Panc1 (cell line): ENCODE data around the gene FAM53B. TPM values are rescaled to one million over a fixed set of nuclear protein-coding genes. Genes with fewer than 3 reads are reported as not detected.

Source experiments
- ATAC-seq: fragments of 200-7000 bp; cut with Tn5 transposase; 2 replicates; pipeline ENCODE4 v1.9.1; 2020; ENCODE audit warnings: mild to moderate bottlenecking, moderate library complexity
- BruUV-seq: library from RNA; stranded (reverse); fragments of 400-500 nt; replicated peaks from 2 replicates; lab custom pipeline; 2021; lab: Mats Ljungman, UMichigan
- CTCF ChIA-PET: fragments of 300-600 bp; sonication (Branson Sonifier 250); formaldehyde crosslinking; loops from one replicate; lab custom pipeline; 2022; ENCODE audit warnings: antibody characterized with exemption; lab: Charles Lee
- POLR2A ChIA-PET: fragments of 300-600 bp; sonication (Branson Sonifier 250); formaldehyde crosslinking; loops from one replicate; lab custom pipeline; 2022; ENCODE audit warnings: antibody characterized with exemption; lab: Charles Lee
- DNase-seq: peaks from one replicate; pipeline ENCODE4 v3.0.0-alpha.2; 2010; ENCODE audit warnings: low read depth, low spot score
- H3K27ac ChIP-seq: 2 replicates; pipeline ENCODE4 v1.5.1; 2011; ENCODE audit warnings: mild to moderate bottlenecking, low read length, inconsistent platforms
- H3K27me3 ChIP-seq: fragments of 200-500 bp; sonication (Bioruptor generic); 2 replicates; pipeline ENCODE4 v1.6.0; 2014; ENCODE audit warnings: low read length, inconsistent platforms; ENCODE audit not compliant: control insufficient read depth, insufficient read depth
- H3K36me3 ChIP-seq: fragments of 200-500 bp; sonication (Bioruptor generic); 2 replicates; pipeline ENCODE4 v1.5.1; 2014; ENCODE audit warnings: inconsistent platforms, mild to moderate bottlenecking, low read length, moderate library complexity; ENCODE audit not compliant: control insufficient read depth, insufficient read depth
- H3K4me1 ChIP-seq: 2 replicates; pipeline ENCODE4 v1.5.1; 2011; ENCODE audit warnings: inconsistent platforms, mild to moderate bottlenecking, low read length, moderate library complexity; ENCODE audit not compliant: control insufficient read depth, insufficient read depth
- H3K4me3 ChIP-seq, 2 experiments: 2 replicates each; pipeline ENCODE4 v1.5.1; 2011 to 2012; ENCODE audit warnings: low read depth in 2 of 2, low read length in 2 of 2, mild to moderate bottlenecking in 2 of 2, inconsistent platforms in 1 of 2, moderate library complexity in 1 of 2
- H3K9me3 ChIP-seq: fragments of 200-500 bp; sonication (Bioruptor generic); 2 replicates; pipeline ENCODE4 v1.5.1; 2014; ENCODE audit warnings: low read depth, mild to moderate bottlenecking, inconsistent platforms, low read length, moderate library complexity; ENCODE audit not compliant: control insufficient read depth, insufficient read depth
- CTCF ChIP-seq: fragments of 450-650 bp; IDR thresholded peaks from 2 replicates; pipeline ENCODE4 v1.5.1; 2017; ENCODE audit warnings: mild to moderate bottlenecking
- POLR2AphosphoS5 ChIP-seq: IDR thresholded peaks from 2 replicates; pipeline ENCODE4 v1.6.1; 2012; ENCODE audit warnings: mild to moderate bottlenecking, low read depth, low read length, moderate library complexity
- REST ChIP-seq, 2 experiments: IDR thresholded peaks; 2 replicates each; pipeline ENCODE4 v1.6.1; 2011 to 2012; ENCODE audit warnings: low read depth in 2 of 2, control low read depth in 1 of 2, low read length in 1 of 2, mild to moderate bottlenecking in 1 of 2, moderate library complexity in 1 of 2; ENCODE audit not compliant: insufficient read depth in 1 of 2
- SIN3A ChIP-seq: IDR thresholded peaks from 2 replicates; pipeline ENCODE4 v1.6.1; 2012; ENCODE audit warnings: low read depth, mild to moderate bottlenecking, low read length, moderate library complexity, borderline replicate concordance; ENCODE audit not compliant: insufficient read depth
- TCF7L2 ChIP-seq: IDR thresholded peaks from 2 replicates; pipeline ENCODE4 v1.6.1; 2011; ENCODE audit warnings: mild to moderate bottlenecking, low read depth, low read length, inconsistent platforms
- in situ Hi-C: cut with HindIII; loops from 2 replicates; pipeline ENCODE4 v1.10.0; 2016; ENCODE audit warnings: low sequenced_read_pairs, low pct_unique_long_range_greater_than_20kb
- intact Hi-C: fragments of 100-400 bp; cut with micrococcal nuclease; formaldehyde crosslinking; loops from one replicate; pipeline ENCODE4 v1.10.0; 2022; ENCODE audit not compliant: unreplicated experiment
- total RNA-seq: library from RNA; stranded (reverse); gene quantifications from one replicate; pipeline ENCODE4 v1.2.1, GENCODE V29; 2021; ENCODE audit not compliant: unreplicated experiment

FAM53B gene
- total RNA-seq, 1 experiment from 2014 or later = 42.5 TPM

DNA sequence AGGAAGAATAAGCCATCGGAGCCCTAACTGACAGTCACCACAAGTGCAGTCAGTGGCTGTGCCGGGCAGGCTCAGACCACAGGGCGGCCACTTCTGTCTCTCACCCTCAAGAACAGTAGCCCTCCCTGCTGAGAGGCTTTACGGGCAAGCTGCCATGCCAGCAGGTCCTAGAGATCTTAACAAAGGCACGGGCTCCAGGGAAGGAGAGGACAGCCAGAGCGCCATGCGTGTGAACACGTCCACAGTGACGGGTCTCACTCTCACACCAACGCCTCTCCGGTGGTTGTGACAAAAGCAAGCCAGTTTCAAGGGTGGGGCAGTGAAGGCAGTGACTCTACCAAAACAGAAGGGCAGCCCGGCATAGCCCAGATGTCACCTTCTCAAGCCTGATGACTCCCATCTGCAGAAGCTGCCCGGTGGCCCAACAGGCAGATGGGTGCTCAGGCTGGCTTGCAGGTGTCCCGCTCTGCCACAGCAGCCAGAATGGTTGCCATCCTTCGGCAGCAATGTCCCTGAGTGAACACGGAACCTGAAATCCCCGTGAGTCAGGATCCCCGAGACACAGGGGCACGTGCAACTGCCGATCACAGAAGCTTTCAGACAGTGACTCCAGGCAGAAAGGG, 102.0 kb downstream of the FAM53B start:
- H3K4me1 ChIP-seq = peaks cover 21% of the 10 kb centered on the region
- no peak for ATAC-seq
- intact Hi-C loops = no loop called here
- H3K27ac ChIP-seq = no peak overlapping the region
- POLR2A ChIA-PET = no interaction called here
- H3K36me3 ChIP-seq = no peaks in the 10 kb centered on the region
- CTCF ChIA-PET = no interaction called here
- no peak for DNase-seq
- no TSS peak for BruUV-seq
- no peak for TF ChIP-seq SIN3A
- TF ChIP-seq POLR2AphosphoS5 = no peak
- TF ChIP-seq CTCF = no peak
- TF ChIP-seq TCF7L2 = no peak
- TF ChIP-seq REST (IDR thresholded peaks at IDR 0.05; ENCODE audit: insufficient read depth in 1 of 2, low read depth in 2 of 2, low read length in 1 of 2) = no peak
- H3K9me3 ChIP-seq = no peaks in the 10 kb centered on the region
- in situ Hi-C loops = no loop called here
- no peaks in the 10 kb centered on the region for H3K27me3 ChIP-seq
- H3K4me3 ChIP-seq = no peak overlapping the region

GRCh38 chr10:124641282-124642087, 102.7 kb downstream of the FAM53B start:
- no peak for ATAC-seq
- BruUV-seq = no TSS peak
- TF ChIP-seq TCF7L2 (no peak), REST (IDR thresholded peaks at IDR 0.05; ENCODE audit: insufficient read depth in 1 of 2, low read depth in 2 of 2, low read length in 1 of 2) (no peak), CTCF (no peak)
- Histone ChIP-seq H3K27ac (no peak overlapping the region), H3K4me3 (no peak overlapping the region), H3K27me3 (no peaks in the 10 kb centered on the region), H3K4me1 (peaks cover 15% of the 10 kb centered on the region), H3K36me3 (no peaks in the 10 kb centered on the region), H3K9me3 (no peaks in the 10 kb centered on the region)
- ChIA-PET CTCF (no interaction called here), POLR2A (no interaction called here)
- no peak for DNase-seq
- intact Hi-C loops (no loop called here), in situ Hi-C loops (no loop called here)
